Neural crest cell (in vitro differentiated cells): Measurements from ENCODE around the gene PKMYT1. TPM values are rescaled to one million over a fixed set of nuclear protein-coding genes. Genes with fewer than 3 reads are reported as not detected.
A peak's percentile ranks its signal among the peaks of the same experiment; 100 is the strongest.

Experiments
- DNase-seq: peaks from one replicate; pipeline ENCODE4 v3.0.0; 2021; ENCODE audit warnings: low read depth, mixed read lengths, low spot score
- H3K27ac Mint-ChIP-seq: one replicate; pipeline ENCODE4 v1.8.0; 2021; ENCODE audit warnings: mild to moderate bottlenecking, mixed read lengths; ENCODE audit not compliant: unreplicated experiment
- H3K27me3 Mint-ChIP-seq: 2 replicates; pipeline ENCODE4 v1.8.0; 2021; ENCODE audit warnings: low read depth, mild to moderate bottlenecking, mixed read lengths
- H3K36me3 Mint-ChIP-seq: 2 replicates; pipeline ENCODE4 v1.8.0; 2021; ENCODE audit warnings: low read depth, mild to moderate bottlenecking, mixed read lengths
- H3K4me1 Mint-ChIP-seq: 2 replicates; pipeline ENCODE4 v1.8.0; 2021; ENCODE audit warnings: mixed read lengths
- H3K4me3 Mint-ChIP-seq: one replicate; pipeline ENCODE4 v1.8.0; 2021; ENCODE audit warnings: mild to moderate bottlenecking, mixed read lengths
- H3K9me3 Mint-ChIP-seq: 2 replicates; pipeline ENCODE4 v1.8.0; 2021; ENCODE audit warnings: mixed read lengths
- total RNA-seq: library from RNA; stranded (reverse); gene quantifications from 2 replicates; pipeline ENCODE4 v1.2.1, GENCODE V29; 2021
- TF ChIP-seq, protein P1 (sequence below): fragments of 200-600 bp; sonication (generic); conservative IDR thresholded peaks from 2 replicates; pipeline ENCODE4 v1.5.0; 2021; ENCODE audit warnings: antibody characterized with exemption, mild to moderate bottlenecking

PKMYT1 gene
- total RNA-seq, 1 donor from 2014 or later, result 82.2 TPM

DNA sequence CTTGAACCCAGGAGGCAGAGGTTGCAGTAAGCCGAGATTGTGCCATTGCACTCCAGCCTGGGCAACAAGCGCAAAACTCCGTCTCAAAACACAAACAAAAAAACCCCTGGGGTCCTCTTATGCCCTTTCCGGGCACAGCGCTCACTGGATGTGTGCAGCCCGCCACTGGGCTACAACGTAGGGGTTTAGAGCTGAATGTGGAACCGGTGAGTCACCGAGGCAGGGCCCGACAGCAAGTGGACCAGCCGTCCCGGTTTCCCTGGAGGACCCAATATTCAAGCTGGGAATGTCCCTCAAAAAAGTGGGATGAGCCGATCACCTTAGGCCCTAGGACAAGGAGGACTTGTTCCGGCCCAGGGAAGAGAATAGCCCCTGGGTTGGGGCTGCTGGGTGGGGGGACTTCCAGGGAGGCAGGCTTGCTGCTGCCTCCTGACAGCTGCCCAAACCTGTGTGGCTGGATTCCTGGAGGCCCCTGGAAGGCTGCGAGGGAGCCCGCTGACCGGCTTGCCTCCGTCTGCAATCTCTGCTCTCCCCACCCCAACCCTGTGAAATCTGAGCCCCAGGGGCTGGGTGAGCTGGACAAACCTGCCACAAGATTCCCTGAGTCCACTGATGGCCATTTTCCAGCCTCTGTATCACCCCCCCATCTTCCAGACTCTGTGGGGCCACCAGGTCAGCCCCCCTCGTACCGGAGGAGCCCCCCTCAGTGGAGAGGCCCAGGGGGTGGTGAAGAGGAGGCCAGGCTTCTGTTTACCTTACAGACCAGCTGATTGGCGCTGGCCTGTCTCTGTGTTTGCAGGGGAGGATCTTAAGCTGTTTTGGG is 29.5 kb upstream of the PKMYT1 start:
- TF ChIP-seq, protein P1, sequence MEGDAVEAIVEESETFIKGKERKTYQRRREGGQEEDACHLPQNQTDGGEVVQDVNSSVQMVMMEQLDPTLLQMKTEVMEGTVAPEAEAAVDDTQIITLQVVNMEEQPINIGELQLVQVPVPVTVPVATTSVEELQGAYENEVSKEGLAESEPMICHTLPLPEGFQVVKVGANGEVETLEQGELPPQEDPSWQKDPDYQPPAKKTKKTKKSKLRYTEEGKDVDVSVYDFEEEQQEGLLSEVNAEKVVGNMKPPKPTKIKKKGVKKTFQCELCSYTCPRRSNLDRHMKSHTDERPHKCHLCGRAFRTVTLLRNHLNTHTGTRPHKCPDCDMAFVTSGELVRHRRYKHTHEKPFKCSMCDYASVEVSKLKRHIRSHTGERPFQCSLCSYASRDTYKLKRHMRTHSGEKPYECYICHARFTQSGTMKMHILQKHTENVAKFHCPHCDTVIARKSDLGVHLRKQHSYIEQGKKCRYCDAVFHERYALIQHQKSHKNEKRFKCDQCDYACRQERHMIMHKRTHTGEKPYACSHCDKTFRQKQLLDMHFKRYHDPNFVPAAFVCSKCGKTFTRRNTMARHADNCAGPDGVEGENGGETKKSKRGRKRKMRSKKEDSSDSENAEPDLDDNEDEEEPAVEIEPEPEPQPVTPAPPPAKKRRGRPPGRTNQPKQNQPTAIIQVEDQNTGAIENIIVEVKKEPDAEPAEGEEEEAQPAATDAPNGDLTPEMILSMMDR, result no peak
- no peaks in the 10 kb centered on the region for H3K9me3 Mint-ChIP-seq
- no peak overlapping the region for H3K27ac Mint-ChIP-seq

DNA sequence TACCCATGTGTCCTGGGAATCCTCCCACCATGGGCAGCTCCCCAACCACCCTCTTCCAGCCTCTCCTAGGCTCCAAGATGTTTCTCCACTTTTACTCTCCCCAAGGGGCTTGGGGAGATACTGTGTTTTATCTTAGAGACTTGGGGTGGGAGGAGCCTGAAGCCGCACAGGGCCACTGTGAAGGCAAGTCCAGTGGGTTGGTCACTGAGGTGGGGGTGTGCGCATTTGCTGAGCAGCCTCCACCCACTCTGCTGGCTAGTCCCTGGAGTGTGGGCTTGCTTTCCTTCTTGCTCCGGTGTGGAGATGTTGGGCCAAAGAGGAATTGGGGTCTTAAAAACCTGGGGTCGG is 28.4 kb upstream of the PKMYT1 start:
- TF ChIP-seq, protein P1, result no peak
- no peak for DNase-seq
- Mint-ChIP-seq H3K27me3 (peaks cover 94% of the 10 kb centered on the region), H3K36me3 (no peaks in the 10 kb centered on the region), H3K9me3 (no peaks in the 10 kb centered on the region), H3K4me3 (no peak overlapping the region), H3K4me1 (no peaks in the 10 kb centered on the region), H3K27ac (no peak overlapping the region)

More for the DNA sequence above, 29.5 kb upstream of the PKMYT1 start:
- DNase-seq, result no peak
- Mint-ChIP-seq H3K27me3 (peaks cover 100% of the 10 kb centered on the region), H3K4me1 (peaks cover under 1% of the 10 kb centered on the region), H3K36me3 (no peaks in the 10 kb centered on the region), H3K4me3 (no peak overlapping the region)

DNA sequence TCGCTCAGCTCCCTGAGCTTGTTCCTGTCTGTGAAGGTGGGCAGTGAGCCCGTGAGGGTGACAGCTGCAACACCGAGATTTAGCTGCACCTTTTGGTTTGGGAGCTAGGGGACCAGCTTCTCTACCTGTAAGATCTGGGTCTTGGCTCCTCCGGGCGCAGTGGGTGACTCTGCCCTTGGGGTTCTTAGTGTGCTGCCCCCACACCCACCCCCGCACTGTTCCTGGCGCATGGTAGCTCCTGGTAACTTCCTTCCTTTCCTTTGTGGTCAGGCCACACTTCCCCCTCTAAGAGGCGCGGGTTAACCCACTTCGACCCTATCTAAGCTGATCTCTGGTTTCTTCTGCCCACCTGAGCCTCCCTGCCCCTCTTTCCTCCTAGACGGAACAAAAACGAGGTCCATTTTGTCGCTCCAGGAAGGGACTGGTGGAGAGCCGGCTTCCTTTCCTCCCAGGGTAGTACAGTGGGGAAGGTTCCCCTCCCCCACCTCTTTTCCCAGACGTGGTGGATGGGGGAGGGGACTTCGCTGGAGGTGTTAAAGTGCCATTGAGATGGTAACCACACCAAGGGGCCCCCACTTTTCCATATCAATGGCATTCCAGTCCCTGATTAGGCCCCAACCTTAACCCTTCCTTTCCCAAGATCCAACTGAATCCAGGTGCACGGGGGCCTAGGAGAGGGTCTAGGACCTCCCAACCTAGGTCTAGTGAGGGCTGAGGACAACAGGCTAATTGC is 27.9 kb upstream of the PKMYT1 start:
- Mint-ChIP-seq H3K36me3 (no peaks in the 10 kb centered on the region), H3K4me3 (no peak overlapping the region), H3K9me3 (no peaks in the 10 kb centered on the region), H3K27ac (no peak overlapping the region), H3K4me1 (no peaks in the 10 kb centered on the region), H3K27me3 (peaks cover 90% of the 10 kb centered on the region)
- TF ChIP-seq, protein P1, result no peak
- no peak for DNase-seq

DNA sequence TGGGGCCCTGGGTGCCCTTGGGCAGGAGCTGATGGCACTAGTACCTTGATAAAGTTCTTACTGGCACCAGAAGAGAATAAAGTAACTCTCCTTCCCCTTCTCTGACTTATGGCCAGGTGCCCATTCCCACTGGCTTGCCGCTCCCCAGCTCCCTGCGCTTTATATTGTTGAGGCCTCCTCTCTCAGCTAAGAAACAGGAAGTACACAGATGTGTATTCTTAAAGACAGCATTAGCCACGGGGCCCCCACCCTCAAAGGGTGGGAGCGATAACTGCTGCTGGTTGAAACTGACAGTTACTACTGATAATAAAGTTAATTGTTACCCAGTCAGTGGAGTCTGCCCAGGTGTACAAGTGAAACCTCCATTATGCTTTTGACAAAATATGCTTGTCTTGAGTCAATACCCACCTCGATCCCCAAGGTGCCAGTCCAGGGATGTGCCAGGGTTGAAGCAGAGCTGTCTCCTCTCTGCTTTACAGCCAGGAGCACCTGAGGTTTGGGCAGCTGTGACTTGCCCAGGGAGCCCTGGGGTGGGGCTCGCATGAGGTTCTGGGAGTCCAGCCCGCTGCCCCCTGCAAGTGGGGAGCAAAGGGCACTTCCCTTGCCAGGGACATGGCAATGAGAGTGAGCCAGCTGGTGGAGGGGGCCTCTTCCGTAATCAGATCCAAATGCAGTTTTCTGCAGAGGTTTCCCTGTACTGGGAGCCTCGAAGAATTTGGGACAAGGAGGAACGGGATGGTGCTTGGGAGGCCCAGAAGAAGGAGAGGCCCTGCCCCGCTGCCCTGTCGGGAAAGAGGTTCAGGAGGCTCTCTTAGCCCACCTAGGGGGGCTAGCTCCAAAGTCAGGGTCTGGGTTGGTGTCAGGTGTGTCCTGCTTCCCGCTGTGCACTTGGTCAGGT is 27.1 kb upstream of the PKMYT1 start:
- H3K4me3 Mint-ChIP-seq, result peak overlapping the region; percentile 3
- no peaks in the 10 kb centered on the region for H3K9me3 Mint-ChIP-seq
- no peaks in the 10 kb centered on the region for H3K4me1 Mint-ChIP-seq
- DNase-seq, result no peak
- H3K36me3 Mint-ChIP-seq, result no peaks in the 10 kb centered on the region
- TF ChIP-seq, protein P1, result no peak
- no peak overlapping the region for H3K27ac Mint-ChIP-seq
- H3K27me3 Mint-ChIP-seq, result peaks cover 88% of the 10 kb centered on the region

DNA sequence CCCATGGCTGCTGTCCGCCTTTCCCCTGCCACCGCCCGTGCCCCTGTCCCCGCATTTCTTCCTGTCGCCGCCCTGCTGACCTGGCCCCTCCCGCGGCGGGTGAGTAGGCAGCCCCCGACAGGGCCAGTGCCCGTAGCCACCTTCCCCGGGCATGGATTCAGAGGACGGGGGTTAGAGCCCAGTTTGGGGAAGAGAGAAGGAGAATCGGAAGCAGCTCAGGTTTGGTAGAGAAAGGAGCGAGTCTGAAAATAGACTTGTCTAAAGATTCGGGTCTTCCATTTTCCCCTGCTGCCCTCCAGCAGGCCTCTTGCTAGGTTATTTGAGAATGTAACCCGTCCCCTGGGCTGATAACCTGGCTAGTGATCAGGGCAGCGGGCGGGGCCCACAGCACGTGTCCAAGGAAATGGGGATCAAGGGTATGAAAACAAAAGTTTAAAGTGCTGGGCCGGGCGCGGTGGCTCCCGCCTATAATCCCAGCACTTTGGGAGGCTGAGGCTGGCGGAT is 24.6 kb upstream of the PKMYT1 start:
- Mint-ChIP-seq H3K4me1 (no peaks in the 10 kb centered on the region), H3K27me3 (peaks cover 74% of the 10 kb centered on the region), H3K4me3 (no peak overlapping the region), H3K27ac (no peak overlapping the region), H3K36me3 (no peaks in the 10 kb centered on the region), H3K9me3 (no peaks in the 10 kb centered on the region)
- no peak for DNase-seq
- TF ChIP-seq, protein P1, result no peak
